ENCODE data around the gene GPER1. TPM values are rescaled to one million over a fixed set of nuclear protein-coding genes. Genes with fewer than 3 reads are reported as not detected.
A peak's percentile ranks its signal among the peaks of the same experiment; 100 is the strongest.

Gene GPER1
- total and polyA plus RNA-seq, 2 experiments from 2014 or later: 0.89 TPM; not detected in 1

- ATAC-seq (no peak), DNase-seq (ENCODE audit: low spot score) (no peak)
- Mint-ChIP-seq H3K27me3 (ENCODE audit: insufficient read depth, low read depth, poor library complexity) (peaks cover 7% of the 10 kb centered on the region), H3K4me1 (peaks cover 20% of the 10 kb centered on the region), H3K36me3 (ENCODE audit: low read depth) (no peaks in the 10 kb centered on the region; the same call in 2 of the 3 replicates), H3K4me3 (no peak overlapping the region), H3K27ac (no peak overlapping the region), H3K9me3 (no peaks in the 10 kb centered on the region)
- Histone ChIP-seq H3K27ac (ENCODE audit: low read depth) (no peak overlapping the region), H3K79me2 (replicated peaks; ENCODE audit: insufficient read depth) (peaks cover 21% of the 10 kb centered on the region), H3K4me1 (ENCODE audit: insufficient read depth) (peaks cover 7% of the 10 kb centered on the region; the same call in 1 of the 2 replicates), H3K27me3 (ENCODE audit: insufficient read depth) (no peaks in the 10 kb centered on the region), H3K36me3 (ENCODE audit: insufficient read depth) (no peaks in the 10 kb centered on the region), H3K9me2 (ENCODE audit: insufficient read depth) (no peaks in the 10 kb centered on the region), H3K4me2 (no peak overlapping the region), H3K4me3 (no peak overlapping the region), H3F3A (replicated peaks; ENCODE audit: low read depth) (no peaks in the 10 kb centered on the region), H2AFZ (no peak overlapping the region), H4K20me1 (replicated peaks; ENCODE audit: insufficient read depth) (peaks cover 5% of the 10 kb centered on the region; the same call in 1 of the 2 replicates)
- TF ChIP-seq REST (IDR thresholded peaks at IDR 0.05; ENCODE audit: unreplicated experiment) (no peak), STAT1 (IDR thresholded peaks at IDR 0.05; ENCODE audit: unreplicated experiment) (no peak), POLR2AphosphoS5 (IDR thresholded peaks at IDR 0.05; ENCODE audit: low read depth) (no peak), EZH2phosphoT487 (IDR thresholded peaks at IDR 0.05; ENCODE audit: unreplicated experiment) (no peak)
Observed at GRCh38 chr7:1090686-1091643, 3.1 kb downstream of the GPER1 start.

GRCh38 chr7:1091644-1092027 lies 3.7 kb downstream of the GPER1 start:
- Mint-ChIP-seq H3K9me3 (no peaks in the 10 kb centered on the region), H3K27me3 (ENCODE audit: insufficient read depth, low read depth, poor library complexity) (peaks cover 10% of the 10 kb centered on the region), H3K36me3 (ENCODE audit: low read depth) (no peaks in the 10 kb centered on the region; the same call in 2 of the 3 replicates), H3K4me3 (no peak overlapping the region), H3K4me1 (peaks cover 20% of the 10 kb centered on the region), H3K27ac (peak overlapping the region; percentile 66; the same call in 1 of the 2 replicates)
- Histone ChIP-seq H3F3A (replicated peaks; ENCODE audit: low read depth) (no peaks in the 10 kb centered on the region), H3K4me2 (no peak overlapping the region), H3K27me3 (ENCODE audit: insufficient read depth) (no peaks in the 10 kb centered on the region), H2AFZ (no peak overlapping the region), H3K9me2 (ENCODE audit: insufficient read depth) (no peaks in the 10 kb centered on the region), H3K36me3 (ENCODE audit: insufficient read depth) (no peaks in the 10 kb centered on the region), H3K4me1 (ENCODE audit: insufficient read depth) (peaks cover 7% of the 10 kb centered on the region; the same call in 1 of the 2 replicates), H3K4me3 (no peak overlapping the region), H3K79me2 (replicated peaks; ENCODE audit: insufficient read depth) (peaks cover 15% of the 10 kb centered on the region), H4K20me1 (replicated peaks; ENCODE audit: insufficient read depth) (no peaks in the 10 kb centered on the region; the same call in 1 of the 2 replicates), H3K27ac (ENCODE audit: low read depth) (no peak overlapping the region)
- DNase-seq (ENCODE audit: low spot score) (no peak), ATAC-seq (no peak)
- no peak for TF ChIP-seq EZH2 (IDR thresholded peaks at IDR 0.05; ENCODE audit: low read depth, unreplicated experiment)
- TF ChIP-seq POLR2AphosphoS5 (IDR thresholded peaks at IDR 0.05; ENCODE audit: low read depth): no peak
- no peak for TF ChIP-seq ZNF462 (CRISPR knock-in tag; IDR thresholded peaks at IDR 0.05)
- TF ChIP-seq JUNB (IDR thresholded peaks at IDR 0.05; ENCODE audit: unreplicated experiment): no peak
- no peak for TF ChIP-seq STAT1 (IDR thresholded peaks at IDR 0.05; ENCODE audit: unreplicated experiment)
- TF ChIP-seq ZNF331 (CRISPR knock-in tag; IDR thresholded peaks at IDR 0.05; ENCODE audit: low read depth): no peak
